ENCODE results near the gene PCNX4.

DNA sequence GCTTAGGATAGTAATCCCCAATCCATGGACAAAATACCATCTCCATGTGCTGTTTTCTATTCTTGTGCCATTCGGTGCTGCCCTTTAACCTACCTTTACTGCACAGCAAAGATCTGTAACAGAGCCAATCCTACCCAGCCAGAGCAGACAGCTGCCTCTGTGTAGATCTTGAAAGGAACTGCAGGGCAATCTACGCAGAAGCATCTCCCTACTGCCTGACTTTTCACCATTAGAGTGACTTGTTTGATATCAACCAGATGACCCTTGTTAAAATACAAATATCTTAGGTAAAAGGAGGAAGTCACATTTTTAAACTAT lies 123.4 kb downstream of the PCNX4 start:
- TF ChIP-seq, protein P1, sequence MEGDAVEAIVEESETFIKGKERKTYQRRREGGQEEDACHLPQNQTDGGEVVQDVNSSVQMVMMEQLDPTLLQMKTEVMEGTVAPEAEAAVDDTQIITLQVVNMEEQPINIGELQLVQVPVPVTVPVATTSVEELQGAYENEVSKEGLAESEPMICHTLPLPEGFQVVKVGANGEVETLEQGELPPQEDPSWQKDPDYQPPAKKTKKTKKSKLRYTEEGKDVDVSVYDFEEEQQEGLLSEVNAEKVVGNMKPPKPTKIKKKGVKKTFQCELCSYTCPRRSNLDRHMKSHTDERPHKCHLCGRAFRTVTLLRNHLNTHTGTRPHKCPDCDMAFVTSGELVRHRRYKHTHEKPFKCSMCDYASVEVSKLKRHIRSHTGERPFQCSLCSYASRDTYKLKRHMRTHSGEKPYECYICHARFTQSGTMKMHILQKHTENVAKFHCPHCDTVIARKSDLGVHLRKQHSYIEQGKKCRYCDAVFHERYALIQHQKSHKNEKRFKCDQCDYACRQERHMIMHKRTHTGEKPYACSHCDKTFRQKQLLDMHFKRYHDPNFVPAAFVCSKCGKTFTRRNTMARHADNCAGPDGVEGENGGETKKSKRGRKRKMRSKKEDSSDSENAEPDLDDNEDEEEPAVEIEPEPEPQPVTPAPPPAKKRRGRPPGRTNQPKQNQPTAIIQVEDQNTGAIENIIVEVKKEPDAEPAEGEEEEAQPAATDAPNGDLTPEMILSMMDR (conservative IDR thresholded peaks at IDR 0.05; ENCODE audit: low read depth, low read length): no peak
- TF ChIP-seq EZH2 (IDR thresholded peaks at IDR 0.05; ENCODE audit: low read length, unreplicated experiment): no peak

Data from PC-3 (cell line).